ENCODE data around the gene IFNA14.
"Not testable (repeated sequence)": the region's sequence is repeated elsewhere in the genome, so short reads cannot be mapped to it uniquely, and the experiment has no call there.

Gene IFNA14

GRCh38 chr9:21213411-21214326, 26.1 kb downstream of the IFNA14 start:
- not testable (repeated sequence) for DNase-seq

GRCh38 chr9:21212160-21212559, 27.6 kb downstream of the IFNA14 start:
- not testable (repeated sequence) for DNase-seq

- DNase-seq: not testable (repeated sequence)
Measured at GRCh38 chr9:21210782-21211181, 29.0 kb downstream of the IFNA14 start.

- no peak for DNase-seq
Measured at GRCh38 chr9:21210311-21210710, 29.5 kb downstream of the IFNA14 start.

GRCh38 chr9:21207043-21207442, 32.8 kb downstream of the IFNA14 start, which contains the start of gene IFNA10:
TSS of gene IFNA10 (minus strand) at chr9:21207143. CDS start at chr9:21207097, 46 bp downstream.
- not testable (repeated sequence) for DNase-seq

GRCh38 chr9:21205204-21205603, 34.6 kb downstream of the IFNA14 start:
- DNase-seq: no peak

- not testable (repeated sequence) for DNase-seq
Measured at GRCh38 chr9:21202105-21202504, 37.7 kb downstream of the IFNA14 start, which contains the start of gene IFNA7. TSS of gene IFNA7 (minus strand) at chr9:21202205. CDS start at chr9:21202165, 40 bp downstream.

GRCh38 chr9:21194867-21195776, 44.7 kb downstream of the IFNA14 start:
- DNase-seq: not testable (repeated sequence)

Data from SHP77 (cell line).